Measurements from ENCODE around the gene SBNO2. TPM values are rescaled to one million over a fixed set of nuclear protein-coding genes. Genes with fewer than 3 reads are reported as not detected.

SBNO2 gene
- total RNA-seq, 2 donors from 2014 or later = 14.7 to 17.7 TPM

- DNase-seq (ENCODE audit: low spot score) = no peak
- no peak overlapping the region for H3K27ac ChIP-seq
- no peak overlapping the region for H3K4me3 ChIP-seq
- H3K27me3 ChIP-seq = no peaks in the 10 kb centered on the region
- H3K9me3 ChIP-seq = no peaks in the 10 kb centered on the region
- no peaks in the 10 kb centered on the region for H3K4me1 ChIP-seq
- H3K36me3 ChIP-seq = no peaks in the 10 kb centered on the region
- TF ChIP-seq, protein P1, sequence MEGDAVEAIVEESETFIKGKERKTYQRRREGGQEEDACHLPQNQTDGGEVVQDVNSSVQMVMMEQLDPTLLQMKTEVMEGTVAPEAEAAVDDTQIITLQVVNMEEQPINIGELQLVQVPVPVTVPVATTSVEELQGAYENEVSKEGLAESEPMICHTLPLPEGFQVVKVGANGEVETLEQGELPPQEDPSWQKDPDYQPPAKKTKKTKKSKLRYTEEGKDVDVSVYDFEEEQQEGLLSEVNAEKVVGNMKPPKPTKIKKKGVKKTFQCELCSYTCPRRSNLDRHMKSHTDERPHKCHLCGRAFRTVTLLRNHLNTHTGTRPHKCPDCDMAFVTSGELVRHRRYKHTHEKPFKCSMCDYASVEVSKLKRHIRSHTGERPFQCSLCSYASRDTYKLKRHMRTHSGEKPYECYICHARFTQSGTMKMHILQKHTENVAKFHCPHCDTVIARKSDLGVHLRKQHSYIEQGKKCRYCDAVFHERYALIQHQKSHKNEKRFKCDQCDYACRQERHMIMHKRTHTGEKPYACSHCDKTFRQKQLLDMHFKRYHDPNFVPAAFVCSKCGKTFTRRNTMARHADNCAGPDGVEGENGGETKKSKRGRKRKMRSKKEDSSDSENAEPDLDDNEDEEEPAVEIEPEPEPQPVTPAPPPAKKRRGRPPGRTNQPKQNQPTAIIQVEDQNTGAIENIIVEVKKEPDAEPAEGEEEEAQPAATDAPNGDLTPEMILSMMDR (IDR thresholded peaks at IDR 0.05) = no peak
Observed at GRCh38 chr19:1199531-1199930, 25.5 kb upstream of the SBNO2 start.

GRCh38 chr19:1189419-1189818 lies 15.4 kb upstream of the SBNO2 start:
- TF ChIP-seq, protein P1 (IDR thresholded peaks at IDR 0.05) = no peak
- H3K4me1 ChIP-seq = no peaks in the 10 kb centered on the region

GRCh38 chr19:1183543-1184172 lies 9.6 kb upstream of the SBNO2 start:
- H3K4me1 ChIP-seq = peaks cover 0 to 8% of the 10 kb centered on the region in 2 donors
- no peak for DNase-seq (ENCODE audit: low spot score)
- H3K36me3 ChIP-seq = no peaks in the 10 kb centered on the region
- no peak overlapping the region for H3K27ac ChIP-seq
- no peaks in the 10 kb centered on the region for H3K27me3 ChIP-seq
- no peaks in the 10 kb centered on the region for H3K9me3 ChIP-seq
- H3K4me3 ChIP-seq = no peak overlapping the region
- TF ChIP-seq, protein P1 (IDR thresholded peaks at IDR 0.05) = no peak

More at GRCh38 chr19:1189419-1189818, 15.4 kb upstream of the SBNO2 start:
- H3K27me3 ChIP-seq = no peaks in the 10 kb centered on the region
- no peak overlapping the region for H3K4me3 ChIP-seq
- no peak overlapping the region for H3K27ac ChIP-seq
- no peak for DNase-seq (ENCODE audit: low spot score)
- H3K36me3 ChIP-seq = no peaks in the 10 kb centered on the region
- H3K9me3 ChIP-seq = no peaks in the 10 kb centered on the region

- DNase-seq (ENCODE audit: low spot score) = no peak
- no peaks in the 10 kb centered on the region for H3K27me3 ChIP-seq
- H3K4me1 ChIP-seq = peaks cover 0 to 8% of the 10 kb centered on the region in 2 donors
- H3K27ac ChIP-seq = no peak overlapping the region
- TF ChIP-seq, protein P1 (IDR thresholded peaks at IDR 0.05) = no peak
- H3K36me3 ChIP-seq = no peaks in the 10 kb centered on the region
- no peaks in the 10 kb centered on the region for H3K9me3 ChIP-seq
- H3K4me3 ChIP-seq = no peak overlapping the region
Observed at GRCh38 chr19:1182727-1183126, 8.7 kb upstream of the SBNO2 start.

DNA sequence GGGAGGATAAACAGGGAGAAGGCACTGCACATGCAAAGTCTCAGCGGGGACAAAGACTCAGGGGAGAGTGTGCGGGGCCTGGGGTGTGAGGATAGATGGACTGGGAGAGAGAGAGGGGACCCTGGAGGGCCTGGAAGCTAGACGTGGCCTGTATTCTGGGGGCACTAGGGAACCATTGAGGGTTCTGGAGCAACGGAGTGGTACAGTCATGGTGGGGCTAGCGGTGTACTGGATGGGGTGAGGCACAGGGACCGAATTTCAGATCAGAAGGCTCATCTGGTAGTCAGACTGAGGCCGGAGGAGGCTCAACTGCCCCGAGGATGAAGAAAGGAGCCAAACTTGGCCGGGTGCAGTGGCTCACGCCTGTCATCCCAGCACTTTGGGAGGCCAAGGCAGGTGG lies 8.0 kb upstream of the SBNO2 start:
- Histone ChIP-seq H3K27ac (no peak overlapping the region), H3K9me3 (no peaks in the 10 kb centered on the region), H3K36me3 (no peaks in the 10 kb centered on the region), H3K4me1 (peaks cover 0 to 8% of the 10 kb centered on the region in 2 donors), H3K27me3 (no peaks in the 10 kb centered on the region), H3K4me3 (no peak overlapping the region)
- DNase-seq (ENCODE audit: low spot score) = no peak
- TF ChIP-seq, protein P1 (IDR thresholded peaks at IDR 0.05) = no peak

- H3K27me3 ChIP-seq = no peaks in the 10 kb centered on the region
- no peak for DNase-seq (ENCODE audit: low spot score)
- no peaks in the 10 kb centered on the region for H3K9me3 ChIP-seq
- H3K27ac ChIP-seq = no peak overlapping the region
- no peaks in the 10 kb centered on the region for H3K36me3 ChIP-seq
- peaks cover 0 to 8% of the 10 kb centered on the region in 2 donors for H3K4me1 ChIP-seq
- TF ChIP-seq, protein P1 (IDR thresholded peaks at IDR 0.05) = no peak
- no peak overlapping the region for H3K4me3 ChIP-seq
Observed at GRCh38 chr19:1181606-1182005, 7.5 kb upstream of the SBNO2 start.
